ENCODE results near the gene LIAS.

Gene LIAS

DNA sequence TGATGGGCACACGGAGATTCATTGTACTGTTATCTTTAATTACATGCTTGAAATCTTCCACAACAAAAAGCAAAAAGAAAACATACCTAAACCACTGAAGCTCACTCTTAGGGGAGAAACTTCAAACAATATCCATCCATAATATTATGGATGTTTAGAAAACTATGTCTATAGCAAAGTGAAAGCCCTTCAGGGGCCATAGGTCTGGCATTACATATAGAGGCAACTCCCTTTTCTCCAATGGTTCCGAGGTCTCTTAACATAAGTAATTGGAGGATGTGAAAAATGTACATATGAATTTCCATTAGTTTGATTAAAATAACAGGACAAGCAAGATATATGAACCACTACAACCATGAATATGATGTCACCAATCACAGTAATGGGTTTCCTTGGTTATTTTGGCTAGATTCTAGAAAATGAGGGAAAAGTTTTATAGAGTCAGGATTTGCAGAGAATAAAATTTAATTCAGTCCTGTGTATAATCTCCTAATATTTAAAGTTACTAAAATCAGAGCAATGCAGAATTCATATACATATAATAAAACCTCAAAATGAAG lies 57.6 kb downstream of the LIAS start:
- Histone ChIP-seq H3K4me1 (no peaks in the 10 kb centered on the region), H3K27me3 (no peaks in the 10 kb centered on the region), H3K9me3 (no peaks in the 10 kb centered on the region), H3K4me3 (ENCODE audit: low read depth, low read length) (no peak overlapping the region), H3K36me3 (peaks cover 13% of the 10 kb centered on the region)
- TF ChIP-seq, protein P1, sequence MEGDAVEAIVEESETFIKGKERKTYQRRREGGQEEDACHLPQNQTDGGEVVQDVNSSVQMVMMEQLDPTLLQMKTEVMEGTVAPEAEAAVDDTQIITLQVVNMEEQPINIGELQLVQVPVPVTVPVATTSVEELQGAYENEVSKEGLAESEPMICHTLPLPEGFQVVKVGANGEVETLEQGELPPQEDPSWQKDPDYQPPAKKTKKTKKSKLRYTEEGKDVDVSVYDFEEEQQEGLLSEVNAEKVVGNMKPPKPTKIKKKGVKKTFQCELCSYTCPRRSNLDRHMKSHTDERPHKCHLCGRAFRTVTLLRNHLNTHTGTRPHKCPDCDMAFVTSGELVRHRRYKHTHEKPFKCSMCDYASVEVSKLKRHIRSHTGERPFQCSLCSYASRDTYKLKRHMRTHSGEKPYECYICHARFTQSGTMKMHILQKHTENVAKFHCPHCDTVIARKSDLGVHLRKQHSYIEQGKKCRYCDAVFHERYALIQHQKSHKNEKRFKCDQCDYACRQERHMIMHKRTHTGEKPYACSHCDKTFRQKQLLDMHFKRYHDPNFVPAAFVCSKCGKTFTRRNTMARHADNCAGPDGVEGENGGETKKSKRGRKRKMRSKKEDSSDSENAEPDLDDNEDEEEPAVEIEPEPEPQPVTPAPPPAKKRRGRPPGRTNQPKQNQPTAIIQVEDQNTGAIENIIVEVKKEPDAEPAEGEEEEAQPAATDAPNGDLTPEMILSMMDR (IDR thresholded peaks at IDR 0.05; ENCODE audit: low read depth, low read length) = no peak
- DNase-seq = no peak

DNA sequence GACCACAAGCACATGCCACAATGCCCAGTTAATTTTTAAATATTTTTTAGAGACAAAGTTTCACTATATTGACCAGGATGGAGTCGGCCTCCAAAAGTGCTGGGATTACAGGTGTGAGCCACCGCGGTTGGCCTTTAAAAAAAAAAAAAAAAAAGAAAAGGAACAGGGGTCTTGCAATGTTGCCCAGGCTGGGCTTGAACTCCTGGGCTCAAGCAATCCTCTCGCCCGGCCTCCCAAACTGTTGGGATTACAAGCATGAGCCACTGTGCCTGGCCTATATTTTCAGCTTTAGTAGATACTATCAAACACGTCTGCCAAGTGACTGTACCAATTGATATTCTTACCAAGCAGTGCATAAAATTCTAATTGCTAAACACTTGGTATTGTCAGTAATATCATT lies 59.6 kb downstream of the LIAS start:
- TF ChIP-seq, protein P1 (IDR thresholded peaks at IDR 0.05; ENCODE audit: low read depth, low read length) = no peak
- peaks cover 7% of the 10 kb centered on the region for H3K36me3 ChIP-seq

DNA sequence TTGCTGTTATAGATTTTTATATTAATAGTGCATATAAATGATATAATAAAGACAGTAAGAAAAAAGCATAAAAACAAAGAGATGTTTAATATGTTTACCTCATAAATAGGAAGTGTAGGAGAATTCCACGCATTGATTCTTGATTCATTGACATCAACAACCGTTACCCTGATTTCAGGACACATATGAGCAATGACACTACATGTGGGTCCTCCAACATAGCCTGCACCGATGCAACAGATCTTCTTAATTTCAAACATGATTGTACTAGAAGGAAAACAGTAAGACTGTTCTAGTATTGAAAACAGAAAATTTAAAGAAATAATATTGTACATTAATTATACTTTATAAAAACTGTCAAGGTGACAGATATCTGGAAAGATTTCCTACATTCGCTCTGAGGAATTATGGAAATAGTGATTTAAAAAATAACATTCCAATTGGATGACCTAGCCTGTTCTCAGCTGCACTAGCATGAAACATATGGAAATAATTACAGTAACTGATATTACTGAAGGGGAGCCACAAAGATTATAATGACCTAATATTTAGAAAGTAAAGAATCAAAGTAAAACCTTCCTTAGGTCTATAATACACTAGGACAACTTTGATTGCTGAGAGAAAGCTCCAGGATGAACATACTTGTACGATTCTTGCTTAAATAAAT lies 62.5 kb downstream of the LIAS start:
- peak overlapping the region; percentile 37 for H3K4me3 ChIP-seq (ENCODE audit: low read depth, low read length)
- TF ChIP-seq, protein P1 (IDR thresholded peaks at IDR 0.05; ENCODE audit: low read depth, low read length) = no peak
- no peaks in the 10 kb centered on the region for H3K36me3 ChIP-seq
- H3K4me1 ChIP-seq = peaks cover 4% of the 10 kb centered on the region
- H3K9me3 ChIP-seq = no peaks in the 10 kb centered on the region
- no peak for DNase-seq
- H3K27me3 ChIP-seq = no peaks in the 10 kb centered on the region

More for the DNA sequence above, 59.6 kb downstream of the LIAS start:
- Histone ChIP-seq H3K4me1 (peaks cover 4% of the 10 kb centered on the region), H3K9me3 (no peaks in the 10 kb centered on the region), H3K27me3 (no peaks in the 10 kb centered on the region), H3K4me3 (ENCODE audit: low read depth, low read length) (no peak overlapping the region)
- no peak for DNase-seq

DNA sequence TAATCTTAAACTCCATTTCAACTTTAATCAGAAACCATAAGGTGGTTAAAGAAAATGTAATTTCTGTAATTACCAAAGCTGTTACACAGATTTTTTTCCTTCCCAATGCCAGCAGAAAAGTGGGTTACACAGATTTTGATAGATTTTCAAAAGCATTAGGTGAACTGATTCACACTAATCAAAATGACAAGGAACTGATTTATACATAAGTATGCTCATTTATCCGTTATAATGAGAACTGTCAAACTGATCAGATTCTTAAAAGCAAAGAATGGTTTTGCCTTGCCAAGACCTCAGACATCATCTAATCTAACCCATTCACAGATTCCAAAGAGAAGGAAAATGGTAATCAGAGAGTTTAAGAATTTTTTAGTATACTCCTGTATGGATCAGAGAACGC lies 63.2 kb downstream of the LIAS start:
- Histone ChIP-seq H3K9me3 (no peaks in the 10 kb centered on the region), H3K36me3 (no peaks in the 10 kb centered on the region), H3K27me3 (no peaks in the 10 kb centered on the region), H3K4me3 (ENCODE audit: low read depth, low read length) (peak overlapping the region; percentile 37), H3K4me1 (peaks cover 4% of the 10 kb centered on the region)
- DNase-seq = no peak
- TF ChIP-seq, protein P1 (IDR thresholded peaks at IDR 0.05; ENCODE audit: low read depth, low read length) = no peak

DNA sequence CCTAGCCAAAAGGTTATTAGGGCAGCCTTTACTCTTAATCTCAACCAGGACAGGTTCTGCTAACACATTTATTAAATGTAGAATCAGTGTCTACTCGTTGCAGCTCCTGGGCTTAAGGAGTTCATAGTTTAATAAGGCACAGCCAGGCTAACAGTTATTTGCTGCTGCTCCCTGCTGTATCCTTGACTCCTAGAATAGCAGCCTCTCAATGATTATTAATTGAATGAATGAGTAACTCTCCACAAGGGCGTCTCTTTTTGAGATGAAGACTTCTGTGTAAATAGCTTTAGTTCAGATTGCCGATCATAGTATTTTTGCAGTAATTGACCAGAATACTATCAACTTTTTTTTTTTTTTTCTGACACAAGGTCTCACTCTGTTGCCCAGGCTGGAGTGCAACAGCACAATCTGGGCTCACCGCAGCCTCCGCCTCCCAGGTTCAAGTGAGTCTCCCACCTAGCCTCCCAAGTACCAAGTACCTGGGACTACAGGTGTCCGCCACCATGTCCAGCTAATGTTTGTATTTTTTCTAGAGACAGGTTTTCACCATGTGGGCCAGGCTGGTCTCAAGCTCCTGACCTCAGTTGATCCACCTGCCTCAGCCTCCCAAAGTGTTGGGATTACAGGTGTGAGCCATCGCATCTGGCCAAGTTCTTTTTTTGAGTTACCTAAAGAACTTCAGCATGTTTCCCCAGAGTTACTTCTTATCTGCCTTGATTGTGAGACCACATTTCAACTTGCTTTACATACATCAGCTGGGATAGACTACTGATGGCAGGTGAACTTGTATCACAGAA lies 65.5 kb downstream of the LIAS start:
- TF ChIP-seq, protein P1 (IDR thresholded peaks at IDR 0.05; ENCODE audit: low read depth, low read length) = no peak
- Histone ChIP-seq H3K36me3 (no peaks in the 10 kb centered on the region), H3K4me1 (peaks cover 4% of the 10 kb centered on the region), H3K4me3 (ENCODE audit: low read depth, low read length) (no peak overlapping the region), H3K9me3 (no peaks in the 10 kb centered on the region), H3K27me3 (no peaks in the 10 kb centered on the region)
- DNase-seq = no peak
